Fibroblast of lung (primary cell): ENCODE data around the gene AKT1S1.

Experiments
- EZH2 ChIP-seq: IDR thresholded peaks from 2 replicates; pipeline ENCODE4 v1.5.1; 2012; ENCODE audit warnings: low read length, control low read depth, mild to moderate bottlenecking; ENCODE audit errors: missing control alignments
- TF ChIP-seq, protein P1 (sequence below), 2 donors: IDR thresholded peaks in 1 of 2; conservative IDR thresholded peaks in 1 of 2; 1 replicate in 1 of 2; 2 replicates in 1 of 2; pipeline ENCODE4 v1.5.1; 2011 to 2012; ENCODE audit warnings: low read length in 2 of 2, control low read depth in 1 of 2, inconsistent platforms in 1 of 2, low read depth in 1 of 2, mild to moderate bottlenecking in 1 of 2

DNA sequence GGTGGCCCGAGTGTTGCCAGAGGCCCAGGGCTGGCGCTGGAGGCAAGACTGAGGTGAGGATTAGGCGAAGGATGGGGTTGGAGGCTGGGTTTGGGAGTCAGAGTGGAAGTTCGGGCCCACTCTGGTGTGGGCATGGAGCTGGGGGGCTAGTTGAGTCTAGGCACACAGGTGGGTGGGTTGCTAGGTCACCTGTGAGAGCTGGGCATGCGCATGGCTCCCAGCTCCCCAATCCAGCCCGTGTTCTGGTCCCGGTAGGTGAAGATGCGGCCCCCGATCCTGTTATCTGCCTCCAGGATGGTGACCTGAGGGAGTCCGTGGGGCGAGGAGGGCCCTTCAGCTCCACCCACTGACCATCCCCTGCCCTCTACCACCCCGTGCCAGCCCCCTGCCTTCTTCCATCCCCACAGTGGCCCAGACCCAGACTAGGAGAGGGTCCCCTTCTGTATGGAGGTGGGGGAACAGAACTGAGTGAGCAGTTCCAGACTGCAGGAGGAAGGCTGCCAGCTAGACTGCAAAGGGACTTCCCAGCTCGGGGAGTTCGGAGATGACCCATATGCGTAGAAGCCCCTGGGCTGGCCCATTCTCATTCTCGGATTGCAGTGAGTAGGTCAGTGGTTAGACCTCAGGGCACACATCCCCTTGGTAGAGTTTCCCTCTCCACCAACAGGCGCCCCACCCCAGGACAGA lies 17.9 kb upstream of the AKT1S1 start:
- TF ChIP-seq EZH2, result no peak
- TF ChIP-seq, protein P1, sequence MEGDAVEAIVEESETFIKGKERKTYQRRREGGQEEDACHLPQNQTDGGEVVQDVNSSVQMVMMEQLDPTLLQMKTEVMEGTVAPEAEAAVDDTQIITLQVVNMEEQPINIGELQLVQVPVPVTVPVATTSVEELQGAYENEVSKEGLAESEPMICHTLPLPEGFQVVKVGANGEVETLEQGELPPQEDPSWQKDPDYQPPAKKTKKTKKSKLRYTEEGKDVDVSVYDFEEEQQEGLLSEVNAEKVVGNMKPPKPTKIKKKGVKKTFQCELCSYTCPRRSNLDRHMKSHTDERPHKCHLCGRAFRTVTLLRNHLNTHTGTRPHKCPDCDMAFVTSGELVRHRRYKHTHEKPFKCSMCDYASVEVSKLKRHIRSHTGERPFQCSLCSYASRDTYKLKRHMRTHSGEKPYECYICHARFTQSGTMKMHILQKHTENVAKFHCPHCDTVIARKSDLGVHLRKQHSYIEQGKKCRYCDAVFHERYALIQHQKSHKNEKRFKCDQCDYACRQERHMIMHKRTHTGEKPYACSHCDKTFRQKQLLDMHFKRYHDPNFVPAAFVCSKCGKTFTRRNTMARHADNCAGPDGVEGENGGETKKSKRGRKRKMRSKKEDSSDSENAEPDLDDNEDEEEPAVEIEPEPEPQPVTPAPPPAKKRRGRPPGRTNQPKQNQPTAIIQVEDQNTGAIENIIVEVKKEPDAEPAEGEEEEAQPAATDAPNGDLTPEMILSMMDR (conservative IDR thresholded peaks at IDR 0.05 in 1 of 2, IDR thresholded peaks at IDR 0.05 in 1 of 2; ENCODE audit: low read depth in 1 of 2, low read length in 2 of 2), result no peak
